OCI-LY7 (cell line): ENCODE data around the gene EPSTI1.

Experiments used
- EZH2phosphoT487 ChIP-seq: fragments of 200-600 bp; sonication (generic); IDR thresholded peaks from 2 replicates; pipeline ENCODE4 v1.6.1; 2018; ENCODE audit warnings: low read depth, borderline replicate concordance, mild to moderate bottlenecking, mixed run types, antibody characterized with exemption, low read length, moderate library complexity, mixed read lengths
- TF ChIP-seq, protein P1 (sequence below): fragments of 200-600 bp; sonication (generic); conservative IDR thresholded peaks from 2 replicates; pipeline ENCODE4 v1.5.1; 2014; ENCODE audit warnings: mild to moderate bottlenecking, antibody characterized with exemption, low read length, moderate library complexity, mixed read lengths

DNA sequence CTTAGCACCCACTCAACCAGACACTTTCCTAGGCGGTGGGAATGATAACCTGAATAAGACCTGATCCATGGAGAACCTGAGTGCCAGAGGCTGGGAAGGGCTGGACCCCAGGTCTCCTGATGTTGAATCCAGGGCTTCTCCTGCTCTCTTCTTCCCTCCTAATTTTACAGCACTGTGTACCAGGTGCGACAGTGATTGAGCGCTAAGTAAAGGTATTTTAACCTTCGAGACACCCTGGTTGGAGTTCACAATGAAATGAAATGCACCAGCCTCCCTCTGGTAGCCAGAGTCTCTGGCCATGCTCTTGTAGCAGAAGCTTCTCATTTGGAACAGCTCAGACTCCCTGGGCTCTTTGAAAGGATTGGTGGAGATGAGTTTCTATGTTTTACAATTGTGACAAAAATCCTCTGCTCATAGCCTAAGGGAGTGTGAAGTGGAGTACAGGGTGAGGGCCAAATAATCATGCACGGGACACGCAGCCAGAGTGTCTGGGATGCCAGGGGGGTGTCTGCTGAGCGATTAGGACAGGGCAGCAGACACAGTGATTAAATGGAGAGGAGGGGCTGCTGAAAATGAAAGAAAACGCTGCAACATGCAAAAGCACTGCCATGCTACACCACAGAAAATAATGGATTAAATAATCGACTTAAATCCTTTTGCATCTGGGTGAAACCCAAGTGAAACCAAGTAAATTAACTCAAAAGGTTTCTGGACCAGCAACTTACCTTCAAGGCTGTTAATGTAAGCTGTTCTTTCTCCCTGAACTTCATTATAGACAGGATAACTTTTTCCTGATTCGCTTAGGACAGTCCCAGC lies 126.9 kb downstream of the EPSTI1 start:
- TF ChIP-seq, protein P1, sequence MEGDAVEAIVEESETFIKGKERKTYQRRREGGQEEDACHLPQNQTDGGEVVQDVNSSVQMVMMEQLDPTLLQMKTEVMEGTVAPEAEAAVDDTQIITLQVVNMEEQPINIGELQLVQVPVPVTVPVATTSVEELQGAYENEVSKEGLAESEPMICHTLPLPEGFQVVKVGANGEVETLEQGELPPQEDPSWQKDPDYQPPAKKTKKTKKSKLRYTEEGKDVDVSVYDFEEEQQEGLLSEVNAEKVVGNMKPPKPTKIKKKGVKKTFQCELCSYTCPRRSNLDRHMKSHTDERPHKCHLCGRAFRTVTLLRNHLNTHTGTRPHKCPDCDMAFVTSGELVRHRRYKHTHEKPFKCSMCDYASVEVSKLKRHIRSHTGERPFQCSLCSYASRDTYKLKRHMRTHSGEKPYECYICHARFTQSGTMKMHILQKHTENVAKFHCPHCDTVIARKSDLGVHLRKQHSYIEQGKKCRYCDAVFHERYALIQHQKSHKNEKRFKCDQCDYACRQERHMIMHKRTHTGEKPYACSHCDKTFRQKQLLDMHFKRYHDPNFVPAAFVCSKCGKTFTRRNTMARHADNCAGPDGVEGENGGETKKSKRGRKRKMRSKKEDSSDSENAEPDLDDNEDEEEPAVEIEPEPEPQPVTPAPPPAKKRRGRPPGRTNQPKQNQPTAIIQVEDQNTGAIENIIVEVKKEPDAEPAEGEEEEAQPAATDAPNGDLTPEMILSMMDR, result no peak
- TF ChIP-seq EZH2phosphoT487, result no peak
